Activated naive CD4-positive, alpha-beta T cell treated with Interleukin-2 at 50 U/mL for 16 hours (primary cell): Measurements from ENCODE around the gene SLC16A10.
"Not testable (repeated sequence)": the region's sequence is repeated elsewhere in the genome, so short reads cannot be mapped to it uniquely, and the experiment has no call there.

ENCODE experiments used
- DNase-seq: peaks from one replicate; pipeline ENCODE4 v3.0.0-alpha.2; 2020

Gene SLC16A10

DNA sequence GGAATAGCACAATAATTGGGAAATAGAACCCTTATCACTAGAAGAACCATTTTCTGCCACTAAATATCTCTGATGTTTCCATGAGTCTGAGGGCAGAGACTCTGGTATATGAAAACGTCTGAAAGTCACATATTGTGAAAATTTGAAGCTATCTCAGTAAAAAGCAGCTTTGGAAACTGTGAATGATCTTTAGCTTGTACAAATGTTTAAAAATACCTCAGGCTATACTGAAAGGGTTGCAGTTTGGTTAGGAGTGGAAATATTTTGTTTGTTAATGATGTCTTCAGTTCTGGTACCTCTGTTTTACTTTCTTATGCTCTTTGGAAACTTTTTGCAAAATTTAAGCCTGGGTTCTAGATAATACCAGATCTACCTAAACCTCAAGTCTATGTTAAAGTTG lies 135.0 kb downstream of the SLC16A10 start:
- DNase-seq: no peak

DNA sequence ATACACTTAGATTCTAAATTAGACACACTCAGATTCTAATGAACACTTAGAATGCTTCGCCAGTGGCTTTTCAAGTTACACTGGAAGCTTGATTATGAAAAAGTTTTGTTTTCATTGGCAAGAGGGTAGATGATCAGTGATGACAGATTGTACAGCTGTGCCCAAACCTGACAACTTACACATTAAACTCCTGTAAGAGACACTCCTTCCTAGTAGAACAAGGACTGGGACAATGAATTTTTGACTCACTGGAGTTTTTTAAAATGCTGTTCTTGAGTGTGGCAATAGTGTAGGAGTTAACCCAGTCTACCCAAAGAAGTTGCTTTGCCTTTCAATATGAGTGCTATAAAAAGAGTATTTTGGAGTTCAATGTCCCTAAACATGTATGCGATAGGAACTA lies 140.8 kb downstream of the SLC16A10 start:
- DNase-seq: no peak

- DNase-seq: no peak
Measured at GRCh38 chr6:111230351-111231089, 143.2 kb downstream of the SLC16A10 start.

DNA sequence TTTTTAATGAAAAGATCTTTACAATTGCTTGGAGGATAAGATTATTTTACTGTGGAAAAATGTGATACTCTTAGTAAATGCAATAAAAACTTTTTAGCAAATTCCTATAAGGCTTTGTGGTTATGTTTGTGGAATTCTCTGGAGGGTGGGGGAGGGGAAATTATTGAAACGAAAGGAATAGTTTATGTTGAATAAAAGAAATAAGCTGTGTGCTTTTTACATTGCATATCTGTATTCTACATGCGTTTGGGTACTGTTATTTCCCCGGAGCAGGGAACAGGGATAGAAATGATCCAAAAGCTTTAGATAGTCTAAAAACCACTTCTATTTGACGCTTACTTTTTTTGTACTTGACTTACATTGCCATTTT lies 143.8 kb downstream of the SLC16A10 start:
- DNase-seq: no peak

GRCh38 chr6:111237852-111238251 lies 150.5 kb downstream of the SLC16A10 start:
- DNase-seq: no peak

DNA sequence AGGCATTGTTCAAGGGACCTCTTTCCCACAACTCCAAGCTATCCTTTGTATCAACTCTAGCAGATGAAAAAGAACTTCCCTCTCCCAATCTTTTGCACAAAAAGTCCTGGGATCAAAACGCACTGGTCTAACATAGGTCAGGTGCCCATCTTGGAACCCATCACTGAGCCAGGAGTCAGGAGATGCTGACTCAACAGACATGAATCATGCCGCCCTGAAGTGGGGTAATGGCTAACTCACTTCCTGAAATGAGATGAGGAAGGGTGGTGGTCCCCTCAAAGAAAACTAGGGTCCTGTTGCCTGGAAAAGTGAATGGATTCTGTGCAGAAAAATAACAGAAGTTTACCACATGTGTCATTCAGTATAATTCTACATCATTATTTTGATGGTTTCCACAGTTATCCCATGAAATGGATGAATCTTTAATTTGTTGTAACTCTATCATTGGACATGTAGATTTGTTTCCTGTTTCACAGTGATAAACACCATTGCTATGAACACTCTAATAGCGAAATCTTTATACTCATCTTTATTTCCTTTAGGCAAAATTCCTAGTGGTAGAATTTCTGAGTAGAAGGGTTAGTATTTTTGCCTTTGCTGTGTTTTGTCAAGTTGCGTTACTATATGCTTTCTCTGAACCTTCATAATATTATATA lies 151.3 kb downstream of the SLC16A10 start:
- no peak for DNase-seq

DNA sequence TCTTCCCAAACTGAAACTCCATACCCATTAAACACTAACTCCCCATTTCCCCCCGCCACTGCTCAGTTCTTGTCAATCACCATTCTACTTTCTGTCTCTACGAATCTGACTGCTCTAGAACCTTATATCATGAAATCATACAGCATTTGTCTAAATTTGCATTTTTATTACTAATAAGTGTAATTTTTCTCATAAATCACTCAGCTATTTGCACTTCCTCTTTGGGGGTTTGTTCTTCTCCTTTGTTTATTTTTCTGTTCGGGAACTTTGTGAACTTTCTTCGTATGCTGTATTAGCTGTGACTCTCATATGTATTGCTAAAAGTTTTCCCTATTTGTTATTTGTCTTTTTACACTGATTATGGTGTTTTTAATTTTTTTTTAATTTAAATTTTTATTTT lies 152.2 kb downstream of the SLC16A10 start:
- DNase-seq: no peak

DNA sequence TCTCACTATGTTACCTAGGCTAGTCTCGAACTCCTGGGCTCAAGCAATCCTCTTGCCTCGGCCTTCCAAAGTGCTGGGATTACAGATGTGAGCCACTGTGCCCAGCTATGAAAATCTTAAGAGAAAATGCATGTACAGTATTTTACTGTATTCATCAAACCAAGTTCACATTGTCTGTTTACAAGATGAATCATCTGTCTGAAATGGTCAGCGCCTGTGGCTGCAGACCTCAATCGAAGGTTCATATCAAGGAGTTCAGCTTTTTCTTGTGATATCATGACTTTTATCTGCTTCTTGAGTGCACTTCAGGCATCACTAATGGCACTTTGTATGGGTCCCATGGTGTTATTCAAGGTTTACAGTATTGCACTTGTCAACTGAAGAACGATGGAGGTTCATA lies 155.1 kb downstream of the SLC16A10 start:
- no peak for DNase-seq

DNA sequence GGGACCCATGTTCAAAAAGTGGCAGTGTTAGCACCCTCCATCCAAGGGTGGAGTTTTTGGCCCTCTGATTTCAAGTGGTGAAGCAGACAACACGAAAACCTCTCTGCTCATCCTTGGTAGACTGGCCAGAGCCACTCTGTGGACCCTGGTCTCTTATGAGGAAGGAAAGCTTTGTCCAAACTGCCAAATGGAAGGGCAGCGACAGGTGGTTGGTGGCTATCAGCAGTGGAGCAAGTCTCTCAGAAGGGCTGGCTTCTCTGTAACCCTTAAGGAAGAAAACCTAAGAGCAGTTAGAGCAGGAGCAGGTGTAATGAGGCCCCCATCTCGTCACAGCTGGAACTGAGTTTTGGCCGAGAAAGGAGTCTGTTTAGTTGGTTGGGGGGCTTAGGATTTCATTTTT lies 155.8 kb downstream of the SLC16A10 start:
- no peak for DNase-seq

- DNase-seq: no peak
Measured at GRCh38 chr6:111248789-111249188, 161.5 kb downstream of the SLC16A10 start.

GRCh38 chr6:111250791-111251354 lies 163.6 kb downstream of the SLC16A10 start:
- no peak for DNase-seq

GRCh38 chr6:111252726-111253125 lies 165.4 kb downstream of the SLC16A10 start:
- DNase-seq: no peak

- no peak for DNase-seq
Measured at GRCh38 chr6:111254004-111254778, 166.9 kb downstream of the SLC16A10 start.

DNA sequence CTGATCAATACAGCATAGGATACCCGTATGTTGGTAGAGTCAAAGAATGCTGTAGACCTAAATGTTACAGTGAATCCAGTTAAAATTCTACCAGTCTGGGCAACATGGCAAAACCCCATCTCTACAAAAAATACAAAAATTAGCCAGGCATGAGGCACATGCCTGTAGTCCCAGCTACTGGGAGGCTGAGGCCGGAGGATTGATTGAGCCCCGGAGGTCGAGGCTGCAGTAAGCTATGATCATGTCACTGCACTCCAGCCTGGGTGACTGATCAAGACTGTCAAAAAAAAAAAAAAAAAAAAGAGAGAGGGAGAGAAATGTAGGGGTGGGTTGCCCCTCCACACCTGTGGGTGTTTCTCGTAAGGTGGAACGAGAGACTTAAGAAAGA lies 167.5 kb downstream of the SLC16A10 start:
- DNase-seq: no peak

DNA sequence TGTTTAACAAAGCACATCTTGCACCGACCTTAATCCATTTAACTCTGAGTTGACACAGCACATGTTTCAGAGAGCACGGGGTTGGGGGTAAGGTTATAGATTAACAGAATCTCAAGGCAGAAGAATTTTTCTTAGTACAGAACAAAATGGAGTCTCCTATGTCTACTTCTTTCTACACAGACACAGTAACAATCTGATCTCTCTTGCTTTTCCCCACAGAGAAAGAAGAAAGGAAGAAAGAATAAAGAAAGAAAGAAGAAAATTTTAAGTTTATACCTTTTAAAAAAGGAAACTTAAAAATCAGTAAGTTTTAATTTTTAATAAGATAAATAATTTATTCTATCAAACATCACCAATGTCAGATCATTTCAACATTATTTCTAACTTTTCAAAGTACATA lies 168.5 kb downstream of the SLC16A10 start:
- DNase-seq: not testable (repeated sequence)

DNA sequence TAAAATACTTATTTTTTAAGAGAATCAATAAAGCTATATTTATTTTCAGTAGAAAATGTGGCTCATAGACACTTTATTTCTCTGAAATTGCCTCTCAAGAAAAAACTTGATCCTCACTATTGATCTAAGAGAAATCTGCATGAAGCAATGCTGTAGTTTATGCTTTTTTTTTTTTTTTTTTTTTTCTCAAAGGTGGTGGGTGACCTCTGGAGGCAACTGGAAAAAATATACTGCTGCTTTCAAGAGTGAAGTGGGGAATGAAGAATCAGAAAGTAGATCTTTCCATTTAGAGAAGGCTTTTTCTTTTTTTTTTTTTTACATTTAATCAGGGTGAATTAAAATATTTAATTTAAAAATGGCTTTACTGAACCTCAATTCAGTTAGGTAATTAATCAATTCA lies 169.3 kb downstream of the SLC16A10 start:
- no peak for DNase-seq

GRCh38 chr6:111258010-111258409 lies 170.7 kb downstream of the SLC16A10 start:
- no peak for DNase-seq

DNA sequence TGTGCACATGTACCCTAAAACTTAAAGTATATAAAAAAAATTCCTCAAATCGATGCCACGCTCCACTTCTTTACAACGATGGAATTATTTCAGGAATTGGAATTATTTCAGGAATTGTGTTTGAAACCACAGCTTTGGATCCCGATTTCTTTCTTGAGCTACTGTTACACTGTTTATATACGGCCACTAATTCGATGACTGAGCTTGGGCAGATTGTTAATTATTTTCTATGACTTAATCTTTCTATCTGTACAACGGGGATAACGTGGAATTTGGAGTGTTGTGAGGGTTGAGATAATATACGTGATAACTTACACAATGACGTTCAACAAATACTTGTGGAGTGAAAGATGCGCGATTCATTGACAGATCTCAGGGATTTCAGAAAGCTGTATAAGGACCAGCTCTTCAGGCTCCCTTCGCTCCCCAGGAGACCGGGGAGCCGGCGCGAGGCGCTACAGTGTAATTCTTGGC lies 171.3 kb downstream of the SLC16A10 start:
- DNase-seq: no peak

- peak; percentile 99 for DNase-seq
Measured at GRCh38 chr6:111259089-111259831, 172.0 kb downstream of the SLC16A10 start.

DNA sequence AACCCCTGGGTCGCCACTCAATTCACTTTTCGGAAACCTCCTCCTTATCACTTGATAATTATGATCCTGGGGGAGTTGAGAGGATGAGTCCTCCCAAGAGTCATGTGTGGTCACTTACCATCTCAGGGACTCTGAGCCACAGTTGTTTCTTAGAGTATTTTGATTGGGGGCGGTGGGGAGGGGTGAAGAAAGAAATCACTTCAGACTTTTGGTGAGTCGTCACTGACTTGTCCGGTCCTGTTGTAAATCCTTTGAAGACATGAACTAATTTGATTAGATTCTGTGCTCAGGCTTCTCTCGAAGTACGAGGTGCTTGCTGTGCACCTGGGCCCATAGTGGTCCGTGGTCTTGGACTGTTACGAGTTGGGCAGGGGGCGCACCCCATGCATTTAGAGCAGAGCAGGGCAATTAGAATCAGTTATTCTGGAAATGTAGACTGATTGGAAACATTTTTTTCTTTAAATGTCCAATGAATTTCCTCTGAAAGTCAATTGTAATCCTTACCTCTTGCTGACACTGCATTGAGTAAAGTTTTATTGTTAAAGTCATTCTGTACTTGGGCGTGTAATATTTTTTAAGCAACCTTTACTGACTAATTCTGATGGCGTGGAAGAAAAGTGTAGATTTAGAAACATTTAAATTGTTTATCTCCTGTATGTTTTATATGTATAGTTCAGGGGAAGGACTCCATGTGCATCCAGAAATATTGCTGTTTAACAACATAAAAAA lies 173.4 kb downstream of the SLC16A10 start:
- DNase-seq: no peak

GRCh38 chr6:111263837-111264236 lies 176.5 kb downstream of the SLC16A10 start:
- DNase-seq: no peak

DNA sequence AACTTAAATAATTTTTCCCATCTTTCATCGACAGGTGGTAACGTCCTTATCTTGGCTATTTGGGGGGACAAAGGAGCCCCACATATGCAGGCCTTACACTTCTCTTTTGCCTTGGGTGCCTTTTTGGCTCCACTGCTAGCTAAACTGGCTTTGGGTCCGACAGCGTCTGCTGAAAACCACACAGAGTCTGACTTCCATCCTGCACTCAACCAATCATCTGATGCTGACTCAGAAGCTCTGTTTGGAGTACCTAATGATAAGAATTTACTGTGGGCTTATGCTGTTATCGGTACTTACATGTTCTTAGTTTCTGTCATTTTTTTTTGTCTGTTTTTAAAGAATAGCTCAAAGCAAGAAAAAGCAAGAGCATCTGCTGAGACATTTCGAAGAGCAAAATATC lies 178.5 kb downstream of the SLC16A10 start:
- DNase-seq: no peak
